Panc1 (cell line): ENCODE data around the gene STS. TPM values are rescaled to one million over a fixed set of nuclear protein-coding genes. Genes with fewer than 3 reads are reported as not detected.

ENCODE experiments used
- ATAC-seq: fragments of 200-7000 bp; cut with Tn5 transposase; 2 replicates; pipeline ENCODE4 v1.9.1; 2020; ENCODE audit warnings: mild to moderate bottlenecking, moderate library complexity
- BruUV-seq: library from RNA; stranded (reverse); fragments of 400-500 nt; replicated peaks from 2 replicates; lab custom pipeline; 2021; lab: Mats Ljungman, UMichigan
- CTCF ChIA-PET: fragments of 300-600 bp; sonication (Branson Sonifier 250); formaldehyde crosslinking; loops from one replicate; lab custom pipeline; 2022; ENCODE audit warnings: antibody characterized with exemption; lab: Charles Lee
- POLR2A ChIA-PET: fragments of 300-600 bp; sonication (Branson Sonifier 250); formaldehyde crosslinking; loops from one replicate; lab custom pipeline; 2022; ENCODE audit warnings: antibody characterized with exemption; lab: Charles Lee
- DNase-seq: peaks from one replicate; pipeline ENCODE4 v3.0.0-alpha.2; 2010; ENCODE audit warnings: low read depth, low spot score
- H3K27ac ChIP-seq: 2 replicates; pipeline ENCODE4 v1.5.1; 2011; ENCODE audit warnings: mild to moderate bottlenecking, low read length, inconsistent platforms
- H3K27me3 ChIP-seq: fragments of 200-500 bp; sonication (Bioruptor generic); 2 replicates; pipeline ENCODE4 v1.6.0; 2014; ENCODE audit warnings: low read length, inconsistent platforms; ENCODE audit not compliant: control insufficient read depth, insufficient read depth
- H3K36me3 ChIP-seq: fragments of 200-500 bp; sonication (Bioruptor generic); 2 replicates; pipeline ENCODE4 v1.5.1; 2014; ENCODE audit warnings: inconsistent platforms, mild to moderate bottlenecking, low read length, moderate library complexity; ENCODE audit not compliant: control insufficient read depth, insufficient read depth
- H3K4me1 ChIP-seq: 2 replicates; pipeline ENCODE4 v1.5.1; 2011; ENCODE audit warnings: inconsistent platforms, mild to moderate bottlenecking, low read length, moderate library complexity; ENCODE audit not compliant: control insufficient read depth, insufficient read depth
- H3K4me3 ChIP-seq, 2 experiments: 2 replicates each; pipeline ENCODE4 v1.5.1; 2011 to 2012; ENCODE audit warnings: low read depth in 2 of 2, low read length in 2 of 2, mild to moderate bottlenecking in 2 of 2, inconsistent platforms in 1 of 2, moderate library complexity in 1 of 2
- H3K9me3 ChIP-seq: fragments of 200-500 bp; sonication (Bioruptor generic); 2 replicates; pipeline ENCODE4 v1.5.1; 2014; ENCODE audit warnings: low read depth, mild to moderate bottlenecking, inconsistent platforms, low read length, moderate library complexity; ENCODE audit not compliant: control insufficient read depth, insufficient read depth
- POLR2AphosphoS5 ChIP-seq: IDR thresholded peaks from 2 replicates; pipeline ENCODE4 v1.6.1; 2012; ENCODE audit warnings: mild to moderate bottlenecking, low read depth, low read length, moderate library complexity
- SIN3A ChIP-seq: IDR thresholded peaks from 2 replicates; pipeline ENCODE4 v1.6.1; 2012; ENCODE audit warnings: low read depth, mild to moderate bottlenecking, low read length, moderate library complexity, borderline replicate concordance; ENCODE audit not compliant: insufficient read depth
- TCF7L2 ChIP-seq: IDR thresholded peaks from 2 replicates; pipeline ENCODE4 v1.6.1; 2011; ENCODE audit warnings: mild to moderate bottlenecking, low read depth, low read length, inconsistent platforms
- in situ Hi-C: cut with HindIII; loops from 2 replicates; pipeline ENCODE4 v1.10.0; 2016; ENCODE audit warnings: low sequenced_read_pairs, low pct_unique_long_range_greater_than_20kb
- intact Hi-C: fragments of 100-400 bp; cut with micrococcal nuclease; formaldehyde crosslinking; loops from one replicate; pipeline ENCODE4 v1.10.0; 2022; ENCODE audit not compliant: unreplicated experiment
- total RNA-seq: library from RNA; stranded (reverse); gene quantifications from one replicate; pipeline ENCODE4 v1.2.1, GENCODE V29; 2021; ENCODE audit not compliant: unreplicated experiment
- TF ChIP-seq, protein P1 (sequence below): fragments of 450-650 bp; IDR thresholded peaks from 2 replicates; pipeline ENCODE4 v1.5.1; 2017; ENCODE audit warnings: mild to moderate bottlenecking
- TF ChIP-seq, protein P2 (sequence below), 2 experiments: IDR thresholded peaks; 2 replicates each; pipeline ENCODE4 v1.6.1; 2011 to 2012; ENCODE audit warnings: low read depth in 2 of 2, control low read depth in 1 of 2, low read length in 1 of 2, mild to moderate bottlenecking in 1 of 2, moderate library complexity in 1 of 2; ENCODE audit not compliant: insufficient read depth in 1 of 2

STS gene
- total RNA-seq, 1 experiment from 2014 or later, result 2.0 TPM

DNA sequence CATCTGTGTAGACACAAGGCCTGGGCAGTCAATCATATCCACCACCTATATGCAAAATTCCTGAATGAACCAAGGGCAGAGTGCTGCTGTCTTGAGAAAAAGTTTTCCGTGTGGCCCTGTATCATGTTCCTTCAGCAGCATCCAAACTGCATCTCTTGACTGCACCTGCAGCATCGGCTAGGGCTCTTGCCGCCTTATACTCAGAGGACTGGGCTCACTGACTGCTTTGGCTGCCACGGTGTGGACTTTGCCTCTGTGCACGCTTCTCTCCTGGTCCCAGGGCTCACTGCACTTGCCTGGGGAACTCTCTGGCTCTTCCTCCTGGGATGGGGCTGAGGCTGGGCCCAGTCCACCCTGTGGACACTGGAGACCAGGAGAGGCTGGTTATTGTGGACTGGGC lies 39.5 kb upstream of the STS start:
- Histone ChIP-seq H3K9me3 (no peaks in the 10 kb centered on the region), H3K4me1 (no peaks in the 10 kb centered on the region), H3K27me3 (no peaks in the 10 kb centered on the region), H3K36me3 (no peaks in the 10 kb centered on the region), H3K4me3 (no peak overlapping the region), H3K27ac (no peak overlapping the region)
- no peak for ATAC-seq
- in situ Hi-C loops, result no loop called here
- ChIA-PET POLR2A (no interaction called here), CTCF (no interaction called here)
- DNase-seq, result no peak
- TF ChIP-seq, protein P1, sequence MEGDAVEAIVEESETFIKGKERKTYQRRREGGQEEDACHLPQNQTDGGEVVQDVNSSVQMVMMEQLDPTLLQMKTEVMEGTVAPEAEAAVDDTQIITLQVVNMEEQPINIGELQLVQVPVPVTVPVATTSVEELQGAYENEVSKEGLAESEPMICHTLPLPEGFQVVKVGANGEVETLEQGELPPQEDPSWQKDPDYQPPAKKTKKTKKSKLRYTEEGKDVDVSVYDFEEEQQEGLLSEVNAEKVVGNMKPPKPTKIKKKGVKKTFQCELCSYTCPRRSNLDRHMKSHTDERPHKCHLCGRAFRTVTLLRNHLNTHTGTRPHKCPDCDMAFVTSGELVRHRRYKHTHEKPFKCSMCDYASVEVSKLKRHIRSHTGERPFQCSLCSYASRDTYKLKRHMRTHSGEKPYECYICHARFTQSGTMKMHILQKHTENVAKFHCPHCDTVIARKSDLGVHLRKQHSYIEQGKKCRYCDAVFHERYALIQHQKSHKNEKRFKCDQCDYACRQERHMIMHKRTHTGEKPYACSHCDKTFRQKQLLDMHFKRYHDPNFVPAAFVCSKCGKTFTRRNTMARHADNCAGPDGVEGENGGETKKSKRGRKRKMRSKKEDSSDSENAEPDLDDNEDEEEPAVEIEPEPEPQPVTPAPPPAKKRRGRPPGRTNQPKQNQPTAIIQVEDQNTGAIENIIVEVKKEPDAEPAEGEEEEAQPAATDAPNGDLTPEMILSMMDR, result no peak
- TF ChIP-seq POLR2AphosphoS5 (no peak), SIN3A (no peak), TCF7L2 (no peak)
- TF ChIP-seq, protein P2, sequence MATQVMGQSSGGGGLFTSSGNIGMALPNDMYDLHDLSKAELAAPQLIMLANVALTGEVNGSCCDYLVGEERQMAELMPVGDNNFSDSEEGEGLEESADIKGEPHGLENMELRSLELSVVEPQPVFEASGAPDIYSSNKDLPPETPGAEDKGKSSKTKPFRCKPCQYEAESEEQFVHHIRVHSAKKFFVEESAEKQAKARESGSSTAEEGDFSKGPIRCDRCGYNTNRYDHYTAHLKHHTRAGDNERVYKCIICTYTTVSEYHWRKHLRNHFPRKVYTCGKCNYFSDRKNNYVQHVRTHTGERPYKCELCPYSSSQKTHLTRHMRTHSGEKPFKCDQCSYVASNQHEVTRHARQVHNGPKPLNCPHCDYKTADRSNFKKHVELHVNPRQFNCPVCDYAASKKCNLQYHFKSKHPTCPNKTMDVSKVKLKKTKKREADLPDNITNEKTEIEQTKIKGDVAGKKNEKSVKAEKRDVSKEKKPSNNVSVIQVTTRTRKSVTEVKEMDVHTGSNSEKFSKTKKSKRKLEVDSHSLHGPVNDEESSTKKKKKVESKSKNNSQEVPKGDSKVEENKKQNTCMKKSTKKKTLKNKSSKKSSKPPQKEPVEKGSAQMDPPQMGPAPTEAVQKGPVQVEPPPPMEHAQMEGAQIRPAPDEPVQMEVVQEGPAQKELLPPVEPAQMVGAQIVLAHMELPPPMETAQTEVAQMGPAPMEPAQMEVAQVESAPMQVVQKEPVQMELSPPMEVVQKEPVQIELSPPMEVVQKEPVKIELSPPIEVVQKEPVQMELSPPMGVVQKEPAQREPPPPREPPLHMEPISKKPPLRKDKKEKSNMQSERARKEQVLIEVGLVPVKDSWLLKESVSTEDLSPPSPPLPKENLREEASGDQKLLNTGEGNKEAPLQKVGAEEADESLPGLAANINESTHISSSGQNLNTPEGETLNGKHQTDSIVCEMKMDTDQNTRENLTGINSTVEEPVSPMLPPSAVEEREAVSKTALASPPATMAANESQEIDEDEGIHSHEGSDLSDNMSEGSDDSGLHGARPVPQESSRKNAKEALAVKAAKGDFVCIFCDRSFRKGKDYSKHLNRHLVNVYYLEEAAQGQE (IDR thresholded peaks at IDR 0.05; ENCODE audit: insufficient read depth in 1 of 2, low read depth in 2 of 2, low read length in 1 of 2), result no peak
- BruUV-seq, result no TSS peak
- intact Hi-C loops, result no loop called here

DNA sequence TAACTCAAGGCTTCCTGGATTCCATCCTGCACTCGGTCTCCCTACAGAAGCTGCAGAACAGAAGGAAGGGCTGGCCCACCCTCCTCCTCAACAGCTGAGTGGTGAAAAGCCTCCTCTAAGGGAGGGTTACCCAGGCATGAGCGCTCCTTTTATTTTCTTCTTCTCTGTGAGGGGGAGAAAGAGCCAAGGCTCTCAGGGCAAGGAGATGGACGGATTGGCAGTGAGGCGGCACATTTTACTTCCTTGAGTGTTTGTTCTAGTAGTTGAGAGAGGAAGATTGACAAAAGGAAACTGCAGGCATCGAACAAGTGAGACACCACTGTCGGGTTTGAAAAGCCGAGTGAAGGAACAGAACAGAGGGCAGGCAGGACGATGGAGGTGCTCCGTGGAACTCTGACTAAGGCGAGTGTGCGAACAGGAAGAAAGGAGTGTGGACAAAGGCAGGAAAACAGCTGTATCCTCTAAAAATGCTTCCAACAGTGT lies 38.4 kb upstream of the STS start:
- no peak for TF ChIP-seq TCF7L2
- TF ChIP-seq POLR2AphosphoS5, result no peak
- TF ChIP-seq, protein P1, result no peak
- TF ChIP-seq, protein P2 (IDR thresholded peaks at IDR 0.05; ENCODE audit: insufficient read depth in 1 of 2, low read depth in 2 of 2, low read length in 1 of 2), result no peak
- TF ChIP-seq SIN3A, result no peak
- Histone ChIP-seq H3K4me3 (no peak overlapping the region), H3K4me1 (no peaks in the 10 kb centered on the region), H3K9me3 (no peaks in the 10 kb centered on the region), H3K27me3 (no peaks in the 10 kb centered on the region), H3K27ac (no peak overlapping the region), H3K36me3 (no peaks in the 10 kb centered on the region)
- no peak for ATAC-seq
- intact Hi-C loops, result no loop called here
- in situ Hi-C loops, result no loop called here
- no peak for DNase-seq
- BruUV-seq, result no TSS peak
- CTCF ChIA-PET, result no interaction called here
- POLR2A ChIA-PET, result no interaction called here
